Ascending aorta (tissue), 2 donors: ENCODE data around the gene EP400. TPM values are rescaled to one million over a fixed set of nuclear protein-coding genes. Genes with fewer than 3 reads are reported as not detected.

Source experiments
- DNase-seq, 2 donors: peaks; one replicate each; pipeline ENCODE4 v3.0.0-alpha.2; 2019; ENCODE audit warnings: low spot score in 2 of 2
- H3K27ac ChIP-seq, 2 donors: fragments of 200-600 bp; sonication (generic); one replicate each; pipeline ENCODE4 v1.5.1; 2016 to 2017; ENCODE audit warnings: mild to moderate bottlenecking in 1 of 2
- H3K27me3 ChIP-seq: fragments of 200-600 bp; sonication (generic); one replicate; pipeline ENCODE4 v1.5.1; 2017
- H3K36me3 ChIP-seq, 2 donors: fragments of 200-600 bp; sonication (generic); one replicate each; pipeline ENCODE4 v1.5.1; 2016
- H3K4me1 ChIP-seq, 2 donors: fragments of 200-600 bp; sonication (generic); one replicate each; pipeline ENCODE4 v1.5.1; 2016 to 2017; ENCODE audit warnings: mild to moderate bottlenecking in 1 of 2
- H3K4me3 ChIP-seq, 2 donors: fragments of 200-600 bp; sonication (generic); one replicate each; pipeline ENCODE4 v1.5.1; 2016 to 2017; ENCODE audit warnings: mild to moderate bottlenecking in 1 of 2
- H3K9me3 ChIP-seq, 2 donors: fragments of 200-600 bp; sonication (generic); one replicate each; pipeline ENCODE4 v1.5.1; 2016
- intact Hi-C: fragments of 100-400 bp; cut with DNase I; formaldehyde crosslinking; loops from one replicate; pipeline ENCODE4 v1.15.1; 2023
- total RNA-seq: library from RNA; depleted of rRNA; stranded (reverse); fragments of >200 nt; gene quantifications from one replicate; pipeline ENCODE4 v1.1.0, GENCODE V29; 2016
- TF ChIP-seq, protein P1 (sequence below), 3 experiments: fragments of 200-600 bp in 2 of 3; fragments of 450-650 bp in 1 of 3; sonication (generic) in 2 of 3; IDR thresholded peaks; one replicate each; pipeline ENCODE4 v1.5.1; 2016 to 2019; ENCODE audit warnings: antibody characterized with exemption in 3 of 3, mild to moderate bottlenecking in 1 of 3, moderate library complexity in 1 of 3

EP400 gene
- total RNA-seq, 1 donor from 2014 or later: 23.3 TPM

GRCh38 chr12:132114667-132115066 lies 164.9 kb downstream of the EP400 start:
- Histone ChIP-seq H3K36me3 (peaks cover 39 to 74% of the 10 kb centered on the region in 2 donors), H3K27me3 (no peaks in the 10 kb centered on the region), H3K4me3 (no peak overlapping the region), H3K9me3 (no peaks in the 10 kb centered on the region), H3K27ac (no peak overlapping the region), H3K4me1 (no peaks in the 10 kb centered on the region)
- intact Hi-C loops: no loop called here
- no peak for DNase-seq
- TF ChIP-seq, protein P1, sequence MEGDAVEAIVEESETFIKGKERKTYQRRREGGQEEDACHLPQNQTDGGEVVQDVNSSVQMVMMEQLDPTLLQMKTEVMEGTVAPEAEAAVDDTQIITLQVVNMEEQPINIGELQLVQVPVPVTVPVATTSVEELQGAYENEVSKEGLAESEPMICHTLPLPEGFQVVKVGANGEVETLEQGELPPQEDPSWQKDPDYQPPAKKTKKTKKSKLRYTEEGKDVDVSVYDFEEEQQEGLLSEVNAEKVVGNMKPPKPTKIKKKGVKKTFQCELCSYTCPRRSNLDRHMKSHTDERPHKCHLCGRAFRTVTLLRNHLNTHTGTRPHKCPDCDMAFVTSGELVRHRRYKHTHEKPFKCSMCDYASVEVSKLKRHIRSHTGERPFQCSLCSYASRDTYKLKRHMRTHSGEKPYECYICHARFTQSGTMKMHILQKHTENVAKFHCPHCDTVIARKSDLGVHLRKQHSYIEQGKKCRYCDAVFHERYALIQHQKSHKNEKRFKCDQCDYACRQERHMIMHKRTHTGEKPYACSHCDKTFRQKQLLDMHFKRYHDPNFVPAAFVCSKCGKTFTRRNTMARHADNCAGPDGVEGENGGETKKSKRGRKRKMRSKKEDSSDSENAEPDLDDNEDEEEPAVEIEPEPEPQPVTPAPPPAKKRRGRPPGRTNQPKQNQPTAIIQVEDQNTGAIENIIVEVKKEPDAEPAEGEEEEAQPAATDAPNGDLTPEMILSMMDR (IDR thresholded peaks at IDR 0.05): no peak

DNA sequence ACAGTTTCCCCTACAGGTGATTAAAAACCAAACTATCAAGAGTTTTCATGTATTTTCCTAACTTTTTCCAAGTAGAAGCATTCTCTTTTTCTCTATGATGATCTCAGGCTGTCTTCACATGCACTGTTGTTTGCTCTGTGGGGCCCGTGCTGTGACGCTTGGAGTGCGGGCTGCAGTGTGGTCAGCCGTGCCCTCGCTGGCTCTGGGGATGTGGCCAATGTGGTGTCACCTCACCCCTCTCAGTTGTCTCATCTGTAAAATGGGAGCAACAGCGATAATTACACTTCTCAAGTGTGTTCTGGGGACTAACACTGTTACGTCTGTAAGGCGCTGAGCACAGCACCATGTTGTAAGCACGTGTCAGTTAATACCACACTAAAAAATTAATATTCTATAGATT lies 165.8 kb downstream of the EP400 start:
- no peak overlapping the region for H3K4me3 ChIP-seq
- TF ChIP-seq, protein P1 (IDR thresholded peaks at IDR 0.05): no peak
- H3K9me3 ChIP-seq: no peaks in the 10 kb centered on the region
- DNase-seq: no peak
- no peak overlapping the region for H3K27ac ChIP-seq
- intact Hi-C loops: no loop called here
- no peaks in the 10 kb centered on the region for H3K4me1 ChIP-seq
- no peaks in the 10 kb centered on the region for H3K27me3 ChIP-seq
- peaks cover 40 to 75% of the 10 kb centered on the region in 2 donors for H3K36me3 ChIP-seq

- intact Hi-C loops: no loop called here
- H3K36me3 ChIP-seq: peaks cover 50 to 77% of the 10 kb centered on the region in 2 donors
- no peaks in the 10 kb centered on the region for H3K27me3 ChIP-seq
- H3K27ac ChIP-seq: no peak overlapping the region
- no peak overlapping the region for H3K4me3 ChIP-seq
- TF ChIP-seq, protein P1 (IDR thresholded peaks at IDR 0.05): no peak
- H3K4me1 ChIP-seq: no peaks in the 10 kb centered on the region
- no peaks in the 10 kb centered on the region for H3K9me3 ChIP-seq
- DNase-seq: no peak
Observed at GRCh38 chr12:132116709-132117557, 167.2 kb downstream of the EP400 start.

DNA sequence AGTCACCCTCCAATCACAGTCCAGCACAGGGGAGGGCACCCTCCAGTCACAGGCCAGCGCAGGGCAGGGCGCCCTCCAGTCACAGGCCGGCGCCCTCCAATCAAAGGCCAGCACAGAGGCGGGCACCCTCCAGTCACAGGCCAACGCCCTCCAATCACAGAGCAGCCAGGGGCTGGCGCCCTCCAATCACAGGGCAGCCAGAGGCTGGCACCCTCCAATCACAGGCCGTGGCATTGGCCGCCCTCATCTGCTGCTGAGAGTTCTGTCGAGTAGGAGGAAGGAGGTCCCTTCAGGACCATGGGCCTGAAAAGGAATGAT lies 167.8 kb downstream of the EP400 start:
- H3K27ac ChIP-seq: no peak overlapping the region
- H3K9me3 ChIP-seq: no peaks in the 10 kb centered on the region
- TF ChIP-seq, protein P1 (IDR thresholded peaks at IDR 0.05): no peak
- peaks cover 56 to 82% of the 10 kb centered on the region in 2 donors for H3K36me3 ChIP-seq
- H3K27me3 ChIP-seq: no peaks in the 10 kb centered on the region
- intact Hi-C loops: no loop called here
- H3K4me1 ChIP-seq: no peaks in the 10 kb centered on the region
- DNase-seq: no peak
- H3K4me3 ChIP-seq: no peak overlapping the region

DNA sequence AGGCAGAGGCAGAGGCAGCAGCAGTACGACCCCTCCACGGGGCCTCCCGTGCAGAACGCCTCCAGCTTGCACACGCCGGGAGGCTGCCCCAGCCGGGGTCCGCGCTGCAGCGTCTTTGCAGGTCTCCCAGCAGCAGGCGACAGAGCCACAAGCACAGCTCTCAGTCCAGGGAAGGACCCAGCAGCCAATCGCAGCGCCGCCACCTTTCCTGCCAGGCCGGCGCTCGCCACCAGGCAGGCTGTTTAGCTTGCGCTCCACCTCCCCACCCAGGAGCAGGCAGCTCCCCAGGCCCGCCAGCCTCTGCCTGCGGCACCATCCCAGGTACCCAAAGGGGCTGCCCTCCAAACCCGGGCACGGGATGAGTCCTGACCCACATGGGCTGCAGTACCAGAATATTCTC lies 169.1 kb downstream of the EP400 start:
- TF ChIP-seq, protein P1 (IDR thresholded peaks at IDR 0.05): no peak
- DNase-seq: no peak
- intact Hi-C loops: no loop called here
- Histone ChIP-seq H3K27me3 (no peaks in the 10 kb centered on the region), H3K36me3 (peaks cover 68 to 85% of the 10 kb centered on the region in 2 donors), H3K4me1 (no peaks in the 10 kb centered on the region), H3K27ac (no peak overlapping the region), H3K4me3 (no peak overlapping the region), H3K9me3 (no peaks in the 10 kb centered on the region)
